CD14-positive monocyte (primary cell): ENCODE data around the gene EPHB4. TPM values are rescaled to one million over a fixed set of nuclear protein-coding genes. Genes with fewer than 3 reads are reported as not detected.

Source experiments
- DNase-seq, 3 donors: peaks; one replicate each; pipeline ENCODE4 v3.0.0-alpha.2; 2011 to 2022
- H2AFZ ChIP-seq: 2 replicates; pipeline ENCODE4 v1.6.0; 2012; ENCODE audit warnings: mild to moderate bottlenecking, low read depth, low read length, inconsistent platforms; ENCODE audit not compliant: insufficient read depth, poor library complexity, severe bottlenecking
- H3K27ac ChIP-seq, 2 donors: 1 replicate in 1 of 2; 2 replicates in 1 of 2; pipeline ENCODE4 v1.5.1; 2012 to 2013; ENCODE audit warnings: low read length in 2 of 2, control low read depth in 1 of 2, inconsistent platforms in 1 of 2, low read depth in 1 of 2, mild to moderate bottlenecking in 1 of 2
- H3K27me3 ChIP-seq, 2 donors: one replicate each; pipeline versions ENCODE4 v1.6.0 to v1.6.1; 2011 to 2013; ENCODE audit warnings: low read length in 2 of 2; ENCODE audit not compliant: control insufficient read depth in 2 of 2, insufficient read depth in 2 of 2
- H3K36me3 ChIP-seq, 2 donors: replicated peaks in 1 of 2; 1 replicate in 1 of 2; 2 replicates in 1 of 2; pipeline versions ENCODE4 v1.5.1 to v1.6.1; 2012 to 2013; ENCODE audit warnings: low read length in 2 of 2, control low read depth in 1 of 2, inconsistent platforms in 1 of 2, mild to moderate bottlenecking in 1 of 2; ENCODE audit not compliant: insufficient read depth in 2 of 2, control insufficient read depth in 1 of 2
- H3K4me1 ChIP-seq, 2 donors: 1 replicate in 1 of 2; 2 replicates in 1 of 2; pipeline versions ENCODE4 v1.5.1 to v1.6.1; 2012 to 2013; ENCODE audit warnings: low read length in 2 of 2, control low read depth in 1 of 2, inconsistent platforms in 1 of 2, mild to moderate bottlenecking in 1 of 2, moderate library complexity in 1 of 2; ENCODE audit not compliant: insufficient read depth in 2 of 2, control insufficient read depth in 1 of 2
- H3K4me2 ChIP-seq: replicated peaks from 2 replicates; pipeline ENCODE3; 2012; ENCODE audit warnings: low read length, moderate library complexity, mild to moderate bottlenecking; ENCODE audit not compliant: poor library complexity, severe bottlenecking; ENCODE audit errors: extremely low read depth
- H3K4me3 ChIP-seq, 3 experiments: fragments of 200-600 bp in 1 of 3; sonication (generic) in 1 of 3; replicated peaks in 1 of 3; 1 replicate in 2 of 3; 2 replicates in 1 of 3; pipeline ENCODE4 v1.5.1; 2011 to 2013; ENCODE audit warnings: low read length in 3 of 3, mild to moderate bottlenecking in 3 of 3, control low read depth in 2 of 3, low read depth in 2 of 3, inconsistent platforms in 1 of 3, moderate library complexity in 1 of 3
- H3K79me2 ChIP-seq: 2 replicates; pipeline ENCODE4 v1.6.0; 2012; ENCODE audit warnings: mild to moderate bottlenecking, control low read depth, inconsistent platforms, low read length, moderate library complexity; ENCODE audit not compliant: insufficient read depth
- H3K9ac ChIP-seq: 2 replicates; pipeline ENCODE4 v1.6.0; 2017; ENCODE audit warnings: low read length, mild to moderate bottlenecking; ENCODE audit not compliant: insufficient read depth, poor library complexity, severe bottlenecking
- H3K9me3 ChIP-seq, 2 donors: replicated peaks in 1 of 2; 1 replicate in 1 of 2; 2 replicates in 1 of 2; pipeline versions ENCODE4 v1.5.1 to v1.6.1; 2012 to 2013; ENCODE audit warnings: low read length in 2 of 2, control low read depth in 1 of 2; ENCODE audit not compliant: control insufficient read depth in 1 of 2, insufficient read depth in 1 of 2
- H4K20me1 ChIP-seq: 2 replicates; pipeline ENCODE4 v1.6.0; 2012; ENCODE audit warnings: mild to moderate bottlenecking, low read length, control low read depth, moderate library complexity; ENCODE audit not compliant: insufficient read depth
- H3K27ac Mint-ChIP-seq, 7 donors: one replicate each; pipeline ENCODE4 v1.8.0; 2020; ENCODE audit warnings: mild to moderate bottlenecking in 7 of 7, mixed read lengths in 7 of 7, moderate library complexity in 6 of 7, inconsistent platforms in 2 of 7
- H3K27me3 Mint-ChIP-seq, 3 donors: one replicate each; pipeline ENCODE4 v1.8.0; 2021 to 2022; ENCODE audit warnings: low read depth in 3 of 3, mild to moderate bottlenecking in 3 of 3, mixed read lengths in 3 of 3, moderate library complexity in 3 of 3, inconsistent platforms in 1 of 3
- H3K36me3 Mint-ChIP-seq, 2 donors: one replicate each; pipeline ENCODE4 v1.8.0; 2020; ENCODE audit warnings: mixed read lengths in 2 of 2, inconsistent platforms in 1 of 2, mild to moderate bottlenecking in 1 of 2
- H3K4me1 Mint-ChIP-seq: one replicate; pipeline ENCODE4 v1.8.0; 2020; ENCODE audit warnings: mild to moderate bottlenecking, mixed read lengths
- H3K4me3 Mint-ChIP-seq, 2 donors: one replicate each; pipeline ENCODE4 v1.8.0; 2020; ENCODE audit warnings: mild to moderate bottlenecking in 2 of 2, mixed read lengths in 2 of 2, moderate library complexity in 1 of 2
- H3K9me3 Mint-ChIP-seq, 7 donors: one replicate each; pipeline ENCODE4 v1.8.0; 2020 to 2022; ENCODE audit warnings: mixed read lengths in 7 of 7, mild to moderate bottlenecking in 6 of 7, moderate library complexity in 6 of 7, inconsistent platforms in 2 of 7
- CTCF ChIP-seq: fragments of 200-600 bp; IDR thresholded peaks from one replicate; pipeline ENCODE4 v1.8.0; 2022; ENCODE audit warnings: antibody characterized with exemption, mild to moderate bottlenecking
- WGBS: methylation state at CpG from one replicate; pipeline ENCODE4 v1.1.5; 2013; ENCODE audit warnings: missing lambda C conversion rate; ENCODE audit not compliant: insufficient coverage; 5-methylcytosine and 5-hydroxymethylcytosine counted together
- intact Hi-C, 2 donors: fragments of 100-400 bp; cut with micrococcal nuclease; formaldehyde crosslinking; loops; one replicate each; pipeline versions ENCODE4 v1.15.0 to v1.15.1; 2023
- polyA plus RNA-seq, 3 donors: library from polyadenylated mRNA; depleted of rRNA in 1 of 3; unstranded in 2 of 3; stranded (reverse) in 1 of 3; fragments of 300-500 nt in 2 of 3; fragments of >200 nt in 1 of 3; fragmentation: Illumina TruSeq in 2 of 3; gene quantifications; 1 replicate in 2 of 3; 2 replicates in 1 of 3; pipeline ENCODE4 v1.2.3, GENCODE V29; 2012 to 2021
- small RNA-seq: library from RNA; depleted of rRNA; stranded (forward); fragments of <200 nt; gene quantifications from one replicate; pipeline ENCODE3, GENCODE V24; 2012; ENCODE audit warnings: low read depth; ENCODE audit not compliant: insufficient read length

The EPHB4 gene
- polyA plus RNA-seq, 3 donors, result 5.0 to 6.5 (median 5.7) TPM

- Histone ChIP-seq H4K20me1 (no peaks in the 10 kb centered on the region), H2AFZ (no peak overlapping the region), H3K36me3 (no peaks in the 10 kb centered on the region), H3K79me2 (no peaks in the 10 kb centered on the region), H3K9me3 (no peaks in the 10 kb centered on the region), H3K4me1 (no peaks in the 10 kb centered on the region), H3K4me3 (no peak overlapping the region), H3K9ac (no peak overlapping the region), H3K27ac (no peak overlapping the region), H3K27me3 (peaks cover 0 to 11% of the 10 kb centered on the region in 2 donors), H3K4me2 (no peak overlapping the region)
- H3K4me1 Mint-ChIP-seq, result no peaks in the 10 kb centered on the region
- DNase-seq, result no peak
- 80% methylated on average over 4 of the region's 5 CpGs for WGBS
- H3K4me3 Mint-ChIP-seq, result peak overlapping the region in 1 of 2 donors; percentile 51
- no peaks in the 10 kb centered on the region for H3K9me3 Mint-ChIP-seq
- no peak overlapping the region for H3K27ac Mint-ChIP-seq
- TF ChIP-seq CTCF, result no peak
- intact Hi-C loops, result no loop called here
- H3K27me3 Mint-ChIP-seq, result peaks cover 10 to 29% (median 22%) of the 10 kb centered on the region in 3 donors
- no peaks in the 10 kb centered on the region for H3K36me3 Mint-ChIP-seq
Measured at GRCh38 chr7:100752994-100753393, 74.3 kb downstream of the EPHB4 start.

Small RNAs within 50 kb of the gene (small RNA-seq; reads per million reads assigned to genes)
- gene RN7SL750P, result not detected

Other genes starting within 250 kb of the EPHB4 start
- 100 to 1,000 TPM; 132 to 286 (median 134) TPM for gene LRCH4, start 241.4 kb downstream of the EPHB4 start, polyA plus RNA-seq
- 1 to 10 TPM in 1 of 3 donors, under 1 TPM in 2; 0.42 to 1.2 (median 0.69) TPM for gene FBXO24, start 241.2 kb downstream of the EPHB4 start, polyA plus RNA-seq
- gene PCOLCE, start 225.2 kb downstream of the EPHB4 start, polyA plus RNA-seq, result 1 to 10 TPM in 1 of 3 donors, under 1 TPM in 2; 0.18 to 3.1 (median 0.58) TPM
- gene MOSPD3, start 215.0 kb downstream of the EPHB4 start, polyA plus RNA-seq, result 10 to 100 TPM; 12.7 to 15.5 (median 13.3) TPM
- gene TFR2, start 186.0 kb downstream of the EPHB4 start, polyA plus RNA-seq, result 1 to 10 TPM in 1 of 3 donors, under 1 TPM in 1, not detected in 1; 0.79 to 1.4 TPM
- gene ACTL6B, start 171.1 kb downstream of the EPHB4 start, polyA plus RNA-seq, result not detected
- gene GNB2, start 153.8 kb downstream of the EPHB4 start, polyA plus RNA-seq, result 100 to 1,000 TPM in 1 of 3 donors, 10 to 100 TPM in 2; 90.0 to 436 (median 94.6) TPM
- gene GIGYF1, start 133.3 kb downstream of the EPHB4 start, polyA plus RNA-seq, result 10 to 100 TPM in 1 of 3 donors, under 1 TPM in 2; 0.30 to 30.6 (median 0.34) TPM
- gene POP7, start 121.4 kb downstream of the EPHB4 start, polyA plus RNA-seq, result 10 to 100 TPM; 11.1 to 48.5 (median 41.6) TPM
- not detected for gene EPO, start 107.1 kb downstream of the EPHB4 start, polyA plus RNA-seq
- not detected for gene ZAN, start 93.9 kb downstream of the EPHB4 start, polyA plus RNA-seq
- gene SLC12A9, start 25.2 kb upstream of the EPHB4 start, polyA plus RNA-seq, result 100 to 1,000 TPM in 1 of 3 donors, 10 to 100 TPM in 2; 18.8 to 119 (median 19.3) TPM
- 1 to 10 TPM; 1.9 to 5.9 (median 5.8) TPM for gene TRIP6, start 39.9 kb upstream of the EPHB4 start, polyA plus RNA-seq
- gene SRRT, start 47.6 kb upstream of the EPHB4 start, polyA plus RNA-seq, result 100 to 1,000 TPM in 1 of 3 donors, 10 to 100 TPM in 2; 26.9 to 116 (median 29.6) TPM
- under 1 TPM; 0.57 to 0.76 (median 0.57) TPM for gene UFSP1, start 62.2 kb upstream of the EPHB4 start, polyA plus RNA-seq
- gene ACHE, start 68.4 kb upstream of the EPHB4 start, polyA plus RNA-seq, result under 1 TPM in 1 of 3 donors, not detected in 2; 0.19 TPM
- not detected for gene MUC3A, start 122.0 kb upstream of the EPHB4 start, polyA plus RNA-seq
- under 1 TPM in 1 of 3 donors, not detected in 2; 0.44 TPM for gene MUC12, start 142.0 kb upstream of the EPHB4 start, polyA plus RNA-seq
- gene MUC17, start 192.6 kb upstream of the EPHB4 start, polyA plus RNA-seq, result not detected